SU-DHL-6 (cell line): ENCODE data around the gene PRXL2B.

Experiments
- CTCF ChIP-seq: fragments of 200-600 bp; sonication (generic); IDR thresholded peaks from one replicate; pipeline ENCODE4 v1.5.1; 2017; ENCODE audit warnings: antibody characterized with exemption, mild to moderate bottlenecking, low read length, moderate library complexity; ENCODE audit not compliant: insufficient read depth, poor library complexity, severe bottlenecking
- EZH2phosphoT487 ChIP-seq: fragments of 200-600 bp; sonication (generic), shearing (Covaris generic); conservative IDR thresholded peaks from 2 replicates; pipeline ENCODE4 v1.6.1; 2018; ENCODE audit warnings: mild to moderate bottlenecking, antibody characterized with exemption, low read length, moderate library complexity, mixed read lengths

- TF ChIP-seq CTCF (no peak), EZH2phosphoT487 (no peak)
Measured at GRCh38 chr1:2589431-2590232, 3.1 kb downstream of the PRXL2B start.
